Measurements from ENCODE around the gene TOX3.
A peak's percentile ranks its signal among the peaks of the same experiment; 100 is the strongest.

Gene TOX3

DNA sequence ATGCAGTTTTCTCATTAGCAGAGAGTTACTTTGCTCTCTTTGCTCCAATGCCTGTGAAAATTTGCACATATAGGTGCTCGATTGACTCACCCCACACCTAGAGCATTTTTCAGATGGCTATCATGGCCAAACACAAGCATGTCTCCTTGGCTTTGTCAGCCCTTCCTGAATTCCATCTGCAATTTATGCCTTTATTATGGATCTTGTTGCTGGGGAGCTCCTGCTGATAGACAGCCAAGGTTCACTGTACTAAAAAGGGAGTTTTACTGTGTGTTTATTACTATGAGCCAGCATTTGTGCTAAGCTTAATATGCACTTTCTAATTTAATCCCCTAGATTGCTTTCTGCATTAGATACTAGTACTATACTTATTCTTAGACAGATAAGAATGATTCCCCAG lies 93.3 kb downstream of the TOX3 start:
- DNase-seq (ENCODE audit: low spot score): no peak

DNA sequence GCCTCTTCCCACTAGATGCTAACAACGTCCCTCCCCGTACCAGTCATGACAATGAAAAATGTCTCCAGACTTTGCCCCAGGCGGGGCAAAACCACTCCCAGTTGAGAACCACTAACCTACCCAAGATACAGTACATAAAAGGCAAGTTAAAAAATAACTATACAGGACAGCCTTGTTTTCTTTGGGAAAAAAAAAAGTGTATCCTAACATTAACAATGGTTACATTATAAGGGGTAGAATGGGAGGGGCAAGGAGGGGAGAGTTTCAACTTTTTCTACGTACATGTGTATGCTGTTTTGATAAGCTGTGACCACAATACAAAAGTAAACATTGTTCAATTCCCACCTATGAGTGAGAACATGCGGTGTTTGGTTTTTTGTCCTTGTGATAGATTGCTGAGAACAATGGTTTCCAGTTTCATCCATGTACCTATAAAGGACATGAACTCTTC lies 94.9 kb downstream of the TOX3 start:
- DNase-seq (ENCODE audit: low spot score): no peak

DNA sequence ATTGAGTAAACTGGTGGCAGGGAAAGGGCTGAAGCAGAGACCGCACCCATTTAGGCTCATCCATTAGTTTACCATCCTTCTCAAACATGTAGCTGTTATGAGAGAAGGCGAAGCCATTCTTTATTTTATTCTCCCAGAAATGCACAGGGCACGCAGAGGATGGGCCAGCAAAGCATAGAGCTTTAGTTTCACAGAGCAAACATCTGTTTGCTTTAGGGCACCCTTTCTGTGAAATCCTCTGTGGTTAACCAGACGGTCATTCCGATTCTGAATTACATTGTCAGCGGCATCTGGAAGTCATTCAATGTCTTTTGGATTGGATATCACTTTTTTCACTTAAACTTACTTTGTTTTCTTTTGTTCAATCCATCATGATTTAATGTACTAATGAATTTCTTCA lies 96.0 kb downstream of the TOX3 start:
- no peak for DNase-seq (ENCODE audit: low spot score)

DNA sequence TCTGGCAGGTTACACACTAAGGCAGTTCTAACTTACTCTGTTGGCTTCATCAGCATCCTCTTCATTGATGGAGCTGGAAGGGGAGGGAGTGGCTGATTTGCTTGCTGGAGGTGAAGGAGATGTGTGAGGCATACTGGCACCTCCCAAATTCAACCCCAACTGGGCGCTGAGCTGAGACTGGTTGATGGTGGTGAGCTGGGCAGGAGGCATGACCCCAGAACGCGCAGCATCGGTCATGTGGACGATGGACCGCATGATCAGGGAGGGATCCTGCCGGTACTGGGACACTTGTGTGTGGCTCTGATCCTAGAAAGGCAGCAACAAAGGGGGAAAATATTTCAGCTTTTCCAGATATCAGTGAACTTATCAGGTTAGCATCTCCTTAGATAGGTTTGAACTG lies 96.7 kb downstream of the TOX3 start:
- DNase-seq (ENCODE audit: low spot score): no peak

DNA sequence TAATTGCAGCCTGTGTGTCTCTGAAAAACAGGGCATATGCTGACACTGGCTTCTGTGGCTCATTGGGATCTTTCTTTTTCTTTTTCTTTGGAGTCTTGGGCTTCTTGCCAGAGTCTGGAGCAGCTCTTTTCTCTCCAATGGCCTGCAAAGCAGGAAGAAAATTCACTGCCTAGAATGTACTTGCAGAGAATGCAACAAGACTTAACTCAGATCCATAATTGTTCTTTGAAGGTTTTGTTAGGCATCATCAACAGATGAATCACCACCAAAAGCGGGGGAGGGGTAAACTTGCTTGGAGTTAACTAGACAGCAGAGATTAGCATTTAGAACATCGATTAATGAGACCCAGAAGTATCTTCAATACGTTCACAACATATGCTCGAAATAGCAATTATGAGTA lies 100.9 kb downstream of the TOX3 start:
- DNase-seq (ENCODE audit: low spot score): no peak

DNA sequence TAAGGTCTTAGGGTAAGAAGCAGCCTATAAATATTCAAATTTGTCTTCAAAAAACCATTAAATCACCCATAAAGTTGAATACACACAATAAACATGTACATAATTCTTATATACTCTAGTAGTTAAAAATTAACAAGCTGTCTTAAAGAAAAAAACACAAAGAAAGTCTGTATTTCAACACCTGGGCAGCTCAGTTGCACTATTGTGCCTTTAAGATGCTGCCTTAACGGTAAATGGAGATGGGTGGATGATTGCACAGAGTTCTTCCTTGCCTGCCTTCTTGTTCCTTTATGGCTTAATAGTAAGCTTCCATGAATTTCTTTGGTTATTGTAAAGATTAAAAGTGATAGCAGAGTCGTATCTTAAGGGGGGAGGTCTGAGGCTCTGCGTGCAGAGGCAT lies 105.1 kb downstream of the TOX3 start:
- DNase-seq (ENCODE audit: low spot score): no peak

DNA sequence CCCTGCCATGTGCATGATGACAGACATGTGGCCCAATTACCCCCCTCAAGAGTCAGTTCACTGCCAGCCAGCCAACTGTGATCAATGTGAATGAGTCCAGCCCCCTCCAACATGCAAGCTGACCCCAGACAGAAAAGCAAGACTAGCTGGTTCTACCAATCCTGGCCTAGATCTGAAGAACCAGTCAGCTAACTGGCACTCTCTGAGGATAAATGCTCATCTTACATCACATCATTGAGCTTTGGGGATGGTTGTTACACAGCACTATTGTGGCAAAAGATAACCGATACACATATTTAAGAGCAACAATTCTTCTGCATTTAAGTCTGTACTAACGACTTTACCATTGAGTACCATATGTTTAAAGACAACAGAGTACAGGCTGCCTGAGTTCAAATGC lies 106.7 kb downstream of the TOX3 start:
- DNase-seq (ENCODE audit: low spot score): no peak

DNA sequence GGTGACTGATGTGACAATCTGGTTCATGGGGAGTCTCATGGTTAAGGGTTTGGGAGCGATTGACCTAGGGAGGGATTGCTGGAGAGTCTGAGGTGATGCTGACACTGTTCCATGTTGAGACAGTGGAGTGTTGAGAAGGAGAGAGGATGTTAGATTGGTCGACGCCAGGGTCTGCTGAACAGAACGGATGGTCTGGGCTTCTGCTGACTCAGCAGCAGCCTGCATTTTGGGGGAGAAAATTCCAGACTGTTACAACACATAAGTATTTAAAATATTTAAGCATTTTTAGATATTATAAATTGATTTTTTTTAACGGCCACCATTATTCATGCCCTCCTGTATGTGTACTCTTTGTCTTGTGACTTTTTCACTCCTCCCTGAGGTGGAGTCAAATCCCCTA lies 107.2 kb downstream of the TOX3 start:
- DNase-seq (ENCODE audit: low spot score): no peak

DNA sequence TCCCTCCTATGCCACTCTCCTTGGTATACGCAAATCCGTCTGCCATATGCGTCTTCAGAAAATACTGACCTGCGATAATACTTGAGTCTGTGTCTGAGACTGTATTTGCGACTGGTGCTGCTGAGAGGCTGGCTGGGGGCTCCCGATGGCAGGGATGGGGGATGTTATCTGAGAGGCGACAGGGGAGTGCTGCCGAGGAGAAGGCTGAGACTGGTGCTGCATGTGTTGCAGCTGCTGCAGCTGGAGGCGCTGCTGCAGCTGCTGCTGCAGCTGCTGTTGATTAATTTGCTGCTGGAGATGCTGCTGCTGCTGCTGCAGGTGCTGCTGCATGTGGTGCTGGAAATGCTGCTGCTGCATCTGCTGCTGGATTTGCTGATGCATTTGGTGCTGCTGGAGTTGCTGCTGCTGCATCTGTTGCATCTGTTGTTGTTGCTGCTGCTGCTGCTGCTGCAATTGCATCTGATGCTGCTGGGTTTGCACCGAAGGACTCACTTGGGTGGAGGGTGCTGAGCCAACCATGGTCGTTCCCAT lies 107.7 kb downstream of the TOX3 start:
- DNase-seq (ENCODE audit: low spot score): peak; percentile 64

DNA sequence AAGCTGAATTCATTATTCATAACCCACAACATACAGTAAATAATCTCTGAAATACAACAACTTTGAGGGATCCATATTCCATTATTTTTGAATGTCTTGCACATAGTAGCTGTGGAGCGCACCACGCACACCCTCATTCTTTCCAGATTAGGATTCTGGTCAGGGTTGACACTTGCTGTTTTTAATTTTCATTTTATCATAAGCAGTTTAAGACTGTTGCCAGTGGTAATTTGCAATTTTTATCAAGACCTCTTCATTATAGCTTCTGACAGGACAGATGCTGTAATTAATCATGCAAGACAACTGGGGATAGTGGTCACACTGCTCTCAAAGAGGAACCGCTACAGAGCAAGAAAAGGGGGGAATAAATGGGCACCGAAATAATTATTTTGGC lies 109.7 kb downstream of the TOX3 start:
- peak; percentile 71 for DNase-seq (ENCODE audit: low spot score)

- peak; percentile 95 for DNase-seq (ENCODE audit: low spot score)
These were observed 110.3 kb downstream of the TOX3 start for GRCh38 chr16:52436339-52437276.

DNA sequence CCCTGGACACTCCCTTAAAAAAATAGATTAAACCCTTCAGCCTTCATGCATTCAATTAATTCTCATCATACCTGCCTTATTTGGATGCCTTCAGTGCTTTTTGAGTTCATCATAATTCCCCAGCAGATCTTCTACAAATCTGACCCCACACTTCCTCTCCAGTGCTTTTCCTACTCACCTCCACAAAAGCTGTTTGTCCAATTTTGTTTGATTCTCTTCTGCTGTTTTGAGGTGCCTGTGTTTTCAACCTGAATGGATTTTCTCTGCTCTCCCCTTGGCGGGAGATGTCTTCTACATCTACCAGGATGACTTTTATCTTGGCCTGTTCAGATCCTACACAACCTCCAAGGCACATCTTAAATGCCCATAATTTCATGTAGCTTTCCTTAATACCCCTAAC lies 112.7 kb downstream of the TOX3 start:
- DNase-seq (ENCODE audit: low spot score): no peak

DNA sequence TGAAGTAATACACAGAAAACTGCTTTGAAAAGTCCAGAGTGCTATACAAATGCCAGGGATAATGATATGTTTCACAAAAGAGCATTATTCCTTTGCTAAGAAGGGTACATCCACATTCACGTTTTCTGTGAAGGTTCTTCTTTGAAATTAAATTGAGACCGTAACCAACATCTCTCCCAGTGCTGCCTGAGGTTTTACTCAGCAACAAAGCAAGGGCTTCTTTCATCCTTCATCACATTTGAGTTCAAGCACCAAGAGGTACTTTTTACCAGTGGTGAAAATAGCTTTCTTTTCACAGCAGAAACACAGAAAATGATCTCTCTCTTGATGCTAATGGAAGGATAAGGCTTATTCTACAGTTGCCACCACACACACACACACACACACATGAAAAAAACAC lies 113.3 kb downstream of the TOX3 start:
- no peak for DNase-seq (ENCODE audit: low spot score)

GRCh38 chr16:52424591-52424990 lies 122.4 kb downstream of the TOX3 start:
- DNase-seq (ENCODE audit: low spot score): no peak

DNA sequence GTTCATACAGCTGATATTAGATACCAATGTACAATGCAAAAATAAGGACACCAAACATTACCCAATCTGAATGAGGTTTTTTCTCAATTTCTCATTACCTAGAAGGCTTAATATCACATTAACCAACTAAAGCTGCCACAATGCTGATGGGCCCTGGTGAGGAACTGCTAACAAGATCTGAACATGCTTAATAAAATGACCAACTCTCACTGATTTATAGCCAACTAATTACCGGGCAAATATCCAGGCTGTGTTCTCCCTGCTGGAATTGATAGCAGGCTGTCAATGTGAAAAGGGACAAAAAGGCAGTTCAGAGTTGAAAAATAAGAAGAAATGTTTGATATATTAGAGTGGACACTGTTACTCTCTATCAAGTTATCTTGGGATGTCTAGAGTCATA lies 124.6 kb downstream of the TOX3 start:
- DNase-seq (ENCODE audit: low spot score): no peak

DNA sequence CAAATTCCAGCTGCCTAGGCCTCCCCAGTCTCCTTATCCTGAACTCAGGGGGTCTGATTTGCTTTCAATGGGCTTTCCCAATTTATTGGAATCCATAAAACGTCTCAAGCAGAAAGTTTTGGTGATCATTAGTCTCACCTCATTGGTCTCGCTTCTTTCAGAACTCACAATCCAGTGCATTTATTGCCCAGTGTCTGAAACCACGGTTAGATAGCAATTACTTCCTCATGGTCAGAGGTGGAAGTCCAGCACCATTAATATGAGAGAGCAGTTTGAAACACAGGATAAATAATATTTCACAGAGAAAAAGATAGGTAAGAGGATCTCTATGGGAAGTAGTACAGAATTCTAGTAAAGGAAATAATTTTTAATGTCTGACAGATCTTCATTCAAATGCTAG lies 128.7 kb downstream of the TOX3 start:
- DNase-seq (ENCODE audit: low spot score): no peak

DNA sequence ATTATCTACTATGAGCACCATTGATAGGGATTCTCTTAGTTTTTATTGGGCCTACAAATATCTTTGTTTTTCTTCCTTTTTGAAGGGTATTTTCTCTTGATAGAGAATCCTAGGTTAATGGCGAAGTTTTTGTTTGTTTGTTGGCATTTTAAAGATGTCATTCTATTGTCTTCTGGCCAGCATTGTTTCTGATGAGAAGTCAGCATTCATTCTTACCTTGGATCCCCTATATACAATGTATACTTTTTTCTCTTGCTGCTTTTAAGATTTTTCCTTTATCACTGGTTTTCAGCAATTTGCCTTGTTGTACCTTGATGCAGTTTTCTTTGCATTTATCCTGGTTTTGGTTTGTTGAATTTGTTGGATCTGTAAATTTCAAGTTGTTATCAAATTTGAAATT lies 130.1 kb downstream of the TOX3 start:
- DNase-seq (ENCODE audit: low spot score): no peak

DNA sequence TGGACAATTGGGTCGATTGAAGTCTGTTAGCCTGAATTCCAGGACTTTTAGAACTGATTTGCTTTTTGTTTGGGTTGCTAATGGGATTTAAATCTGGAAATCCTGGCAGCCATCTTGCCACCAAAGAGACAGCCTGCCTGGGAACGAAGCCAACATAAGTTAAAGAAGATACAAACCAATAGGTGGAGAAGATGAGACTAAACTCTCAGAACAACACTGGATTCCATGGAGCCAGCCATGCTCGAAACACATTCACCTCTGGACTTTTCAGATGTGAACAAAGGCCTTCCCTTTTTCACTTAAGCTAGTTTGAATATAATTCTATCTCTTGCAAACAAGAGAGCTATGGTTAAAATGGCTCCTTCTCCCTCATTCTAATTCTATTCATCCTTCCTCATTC lies 135.9 kb downstream of the TOX3 start:
- no peak for DNase-seq (ENCODE audit: low spot score)

GRCh38 chr16:52408191-52408845 lies 138.6 kb downstream of the TOX3 start:
- DNase-seq (ENCODE audit: low spot score): no peak

DNA sequence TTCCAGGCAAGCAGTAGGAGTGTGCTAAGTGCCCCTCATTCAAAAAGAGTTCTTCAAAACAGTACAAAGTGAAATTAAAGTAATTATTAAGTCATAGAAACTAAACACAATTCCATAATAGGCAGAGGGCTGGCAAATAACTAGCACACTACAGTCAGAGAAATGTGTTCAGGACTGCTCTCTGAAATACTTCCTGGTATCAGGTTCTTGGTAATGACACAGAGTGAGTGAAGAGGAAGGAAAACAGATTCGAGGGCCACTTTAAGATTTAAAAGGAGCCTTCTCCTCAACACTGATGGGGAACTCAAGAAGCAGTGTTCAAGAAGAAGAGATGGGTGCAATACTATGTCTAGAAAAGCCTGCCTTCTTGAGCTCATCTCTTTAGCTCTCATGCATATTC lies 139.2 kb downstream of the TOX3 start:
- DNase-seq (ENCODE audit: low spot score): no peak

- DNase-seq (ENCODE audit: low spot score): no peak
These were observed 141.5 kb downstream of the TOX3 start for GRCh38 chr16:52405441-52405840.

GRCh38 chr16:52404546-52404945 lies 142.4 kb downstream of the TOX3 start:
- DNase-seq (ENCODE audit: low spot score): no peak

DNA sequence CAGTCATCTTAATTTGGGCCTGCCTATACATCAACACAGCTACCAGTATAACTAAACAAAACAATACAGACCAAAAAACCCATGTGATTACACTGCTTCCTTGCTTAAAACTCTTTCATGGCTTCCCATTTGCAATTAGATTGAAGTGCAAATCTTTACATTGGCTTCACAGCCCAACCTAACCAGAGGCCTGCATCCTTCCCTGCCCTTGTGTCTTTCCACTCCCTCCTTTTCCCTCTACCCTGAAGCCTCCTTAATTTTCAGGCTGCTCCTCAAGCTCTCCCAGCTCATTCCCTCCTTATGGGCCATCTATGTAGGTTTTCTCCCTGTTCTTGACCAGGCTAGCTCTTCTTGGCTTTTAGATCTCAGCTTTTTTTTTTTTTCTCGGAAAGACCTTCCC lies 147.8 kb downstream of the TOX3 start:
- DNase-seq (ENCODE audit: low spot score): no peak

Measured in SK-N-DZ (cell line).